ENCODE results near the gene MAP4K1.

The MAP4K1 gene

GRCh38 chr19:38656171-38656981 lies 38.6 kb upstream of the MAP4K1 start:
- H3K27ac ChIP-seq: 0 out of 2 replicates have a peak overlapping the region, but pooled peaks have one; percentile 92

GRCh38 chr19:38655148-38655824 lies 37.5 kb upstream of the MAP4K1 start:
- no peak for TF ChIP-seq CTCF (conservative IDR thresholded peaks at IDR 0.05)
- H3K27ac ChIP-seq: peak overlapping the region; percentile 92

More at GRCh38 chr19:38656171-38656981, 38.6 kb upstream of the MAP4K1 start:
- no peak for TF ChIP-seq CTCF (conservative IDR thresholded peaks at IDR 0.05)

- H3K27ac ChIP-seq: peak overlapping the region; percentile 92
These were observed 36.9 kb upstream of the MAP4K1 start for GRCh38 chr19:38654628-38655055.

GRCh38 chr19:38653028-38653571 lies 35.3 kb upstream of the MAP4K1 start:
- no peak for TF ChIP-seq CTCF (conservative IDR thresholded peaks at IDR 0.05)
- peak overlapping the region; percentile 92 for H3K27ac ChIP-seq

More at GRCh38 chr19:38654628-38655055, 36.9 kb upstream of the MAP4K1 start:
- no peak for TF ChIP-seq CTCF (conservative IDR thresholded peaks at IDR 0.05)

- peak overlapping the region; percentile 92 for H3K27ac ChIP-seq
- TF ChIP-seq CTCF (conservative IDR thresholded peaks at IDR 0.05): no peak
These were observed 33.3 kb upstream of the MAP4K1 start for GRCh38 chr19:38650911-38651584.

GRCh38 chr19:38650172-38650775 lies 32.5 kb upstream of the MAP4K1 start:
- peak overlapping the region; percentile 92 for H3K27ac ChIP-seq
- TF ChIP-seq CTCF (conservative IDR thresholded peaks at IDR 0.05): no peak

Measured in VCaP (cell line).